Stimulated activated CD4-positive, alpha-beta T cell treated with anti-CD3 and anti-CD28 coated beads, Interleukin-1b, Interleukin-23, amount 100 ng/mL, for 48 hours (primary cell): ENCODE measurements around the gene FNTB.

Experiments
- DNase-seq: peaks from one replicate; pipeline ENCODE4 v3.0.0-alpha.2; 2020

The FNTB gene

GRCh38 chr14:64986648-64987437 is at the start of gene FNTB:
Gene FNTB, plus strand, starts transcription at chr14:64986895. Its CDS starts 59 bp downstream, at chr14:64986954.
- peak; percentile 93 for DNase-seq

- DNase-seq, result no peak
These were observed 49.4 kb upstream of the FNTB start for GRCh38 chr14:64937171-64937820.

GRCh38 chr14:64937821-64938193 is 48.9 kb upstream of the FNTB start:
- no peak for DNase-seq

GRCh38 chr14:64938972-64939816 is 47.5 kb upstream of the FNTB start:
- no peak for DNase-seq

GRCh38 chr14:64939817-64940190 is 46.9 kb upstream of the FNTB start:
- DNase-seq, result no peak

- DNase-seq, result no peak
These were observed 46.3 kb upstream of the FNTB start for GRCh38 chr14:64940336-64940910.

GRCh38 chr14:64942531-64943111 is 44.1 kb upstream of the FNTB start, which contains the start of gene GPX2:
Gene GPX2, minus strand, starts transcription at chr14:64942745. Its CDS starts 19 bp downstream, at chr14:64942726.
- DNase-seq, result no peak

- DNase-seq, result no peak
These were observed 43.1 kb upstream of the FNTB start for GRCh38 chr14:64943556-64943955.

- DNase-seq, result no peak
These were observed 42.7 kb upstream of the FNTB start for GRCh38 chr14:64944041-64944440.

- no peak for DNase-seq
These were observed 41.8 kb upstream of the FNTB start for GRCh38 chr14:64944861-64945260.

- no peak for DNase-seq
These were observed 41.1 kb upstream of the FNTB start for GRCh38 chr14:64945431-64946178.

GRCh38 chr14:64946310-64947045 is 40.2 kb upstream of the FNTB start:
- no peak for DNase-seq

GRCh38 chr14:64947710-64948611 is 38.7 kb upstream of the FNTB start:
- no peak for DNase-seq

- DNase-seq, result no peak
These were observed 38.0 kb upstream of the FNTB start for GRCh38 chr14:64948612-64949210.

GRCh38 chr14:64950889-64951288 is 35.8 kb upstream of the FNTB start:
- no peak for DNase-seq

- DNase-seq, result no peak
These were observed 35.4 kb upstream of the FNTB start for GRCh38 chr14:64951291-64951690.

GRCh38 chr14:64951724-64952123 is 35.0 kb upstream of the FNTB start:
- no peak for DNase-seq

- DNase-seq, result no peak
These were observed 33.9 kb upstream of the FNTB start for GRCh38 chr14:64952598-64953309.

GRCh38 chr14:64953310-64953654 is 33.4 kb upstream of the FNTB start:
- DNase-seq, result no peak
